Activated T-cell treated with anti-CD3 and anti-CD28 coated beads, Interleukin-2, amount 50 U/mL, for 24 hours (primary cell): Measurements from ENCODE around the gene ZMYND12.

Source experiments
- DNase-seq: peaks from one replicate; pipeline ENCODE4 v3.0.0-alpha.2; 2020
- H3K27ac Mint-ChIP-seq: 2 replicates; pipeline ENCODE4 v1.8.0; 2020; ENCODE audit warnings: mild to moderate bottlenecking, mixed read lengths
- H3K27me3 Mint-ChIP-seq: 2 replicates; pipeline ENCODE4 v1.8.0; 2020; ENCODE audit warnings: mixed read lengths
- H3K36me3 Mint-ChIP-seq: 2 replicates; pipeline ENCODE4 v1.8.0; 2020; ENCODE audit warnings: low read depth, mixed read lengths
- H3K4me1 Mint-ChIP-seq: 2 replicates; pipeline ENCODE4 v1.8.0; 2020; ENCODE audit warnings: low read depth, mixed read lengths
- H3K4me3 Mint-ChIP-seq: 2 replicates; pipeline ENCODE4 v1.8.0; 2020; ENCODE audit warnings: mild to moderate bottlenecking, moderate library complexity, mixed read lengths
- H3K9me3 Mint-ChIP-seq: 2 replicates; pipeline ENCODE4 v1.8.0; 2020; ENCODE audit warnings: mixed read lengths

The ZMYND12 gene

DNA sequence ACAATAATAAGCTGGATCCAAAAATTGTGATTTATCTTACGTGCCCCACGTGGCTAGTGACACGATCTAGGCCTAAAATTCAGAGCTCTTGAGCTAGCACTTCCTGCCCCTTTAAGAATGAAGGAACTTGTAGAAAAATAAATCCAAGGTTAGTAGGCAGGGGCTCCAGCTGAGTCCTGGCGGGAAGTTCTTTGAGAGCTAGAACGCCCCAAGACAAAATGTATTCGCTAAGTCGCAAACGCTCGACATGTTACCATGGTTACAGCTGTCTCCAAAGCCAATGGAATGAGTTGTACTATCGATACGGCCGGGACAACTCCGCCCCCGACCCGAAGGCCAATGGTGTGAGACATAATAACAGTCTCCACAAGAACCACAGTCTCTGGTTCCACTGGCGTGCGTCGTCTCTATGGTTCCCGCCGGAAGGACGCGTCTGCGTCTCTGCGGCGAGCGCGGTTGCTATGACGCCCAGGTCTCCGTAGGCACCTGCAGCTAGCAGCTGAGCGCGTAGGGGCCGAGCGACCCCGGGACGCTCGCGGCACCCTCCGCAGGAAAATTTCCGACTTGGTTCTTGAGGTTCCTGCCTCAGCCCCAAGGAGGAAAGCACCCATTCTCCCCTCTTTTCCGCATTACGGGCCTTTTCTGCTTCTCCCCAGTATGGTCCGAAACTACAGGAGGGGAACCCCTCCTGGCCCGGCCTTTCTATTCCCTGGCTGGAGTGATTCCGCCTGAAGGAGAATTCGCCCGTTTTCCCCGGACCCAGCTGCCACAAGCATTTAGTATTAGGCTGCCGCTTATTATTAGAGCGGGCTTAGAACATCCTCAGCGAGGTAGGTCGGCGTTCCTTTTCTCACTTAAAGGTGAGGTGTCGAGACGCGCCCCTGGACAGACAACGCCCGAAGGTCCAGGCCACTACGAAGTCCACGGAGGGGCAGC is 7.3 kb upstream of the ZMYND12 start, which contains the start of gene CCDC30:
Gene CCDC30, plus strand, starts transcription at position 459 of the 936 bp plus-strand sequence. CDS start 17,266 bp downstream, outside the sequence.
- Mint-ChIP-seq H3K36me3 (peaks cover 43% of the 10 kb centered on the region), H3K4me1 (peaks cover 46% of the 10 kb centered on the region), H3K9me3 (no peaks in the 10 kb centered on the region), H3K4me3 (peak within 1 kb of the TSS; percentile 84), H3K27ac (peak within 1 kb of the TSS; percentile 93), H3K27me3 (no peaks in the 10 kb centered on the region)
- DNase-seq: peak; percentile 92

DNA sequence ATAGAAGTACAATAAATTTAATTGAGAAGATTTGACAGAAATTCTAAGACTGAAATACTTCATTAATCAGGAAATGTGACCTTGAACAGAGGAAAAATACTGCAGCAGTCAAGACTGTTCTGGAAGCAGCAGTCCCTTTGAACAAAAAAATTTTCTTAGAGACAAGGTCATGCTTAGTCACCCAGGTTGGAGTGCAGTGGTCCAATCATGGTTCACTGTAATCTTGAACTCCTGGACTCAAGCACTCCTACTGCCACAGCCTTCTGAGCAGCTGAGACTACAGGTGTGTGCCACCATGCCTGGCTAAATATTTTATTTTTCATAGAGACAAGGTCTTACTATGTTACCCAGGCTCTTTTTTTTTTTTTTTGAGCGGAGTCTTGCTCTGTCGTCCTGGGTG is 5.4 kb upstream of the ZMYND12 start:
- no peaks in the 10 kb centered on the region for H3K27me3 Mint-ChIP-seq
- peak overlapping the region; percentile 56 for H3K27ac Mint-ChIP-seq
- H3K36me3 Mint-ChIP-seq: peaks cover 60% of the 10 kb centered on the region
- no peak overlapping the region for H3K4me3 Mint-ChIP-seq
- no peaks in the 10 kb centered on the region for H3K9me3 Mint-ChIP-seq
- peaks cover 57% of the 10 kb centered on the region for H3K4me1 Mint-ChIP-seq
- no peak for DNase-seq

DNA sequence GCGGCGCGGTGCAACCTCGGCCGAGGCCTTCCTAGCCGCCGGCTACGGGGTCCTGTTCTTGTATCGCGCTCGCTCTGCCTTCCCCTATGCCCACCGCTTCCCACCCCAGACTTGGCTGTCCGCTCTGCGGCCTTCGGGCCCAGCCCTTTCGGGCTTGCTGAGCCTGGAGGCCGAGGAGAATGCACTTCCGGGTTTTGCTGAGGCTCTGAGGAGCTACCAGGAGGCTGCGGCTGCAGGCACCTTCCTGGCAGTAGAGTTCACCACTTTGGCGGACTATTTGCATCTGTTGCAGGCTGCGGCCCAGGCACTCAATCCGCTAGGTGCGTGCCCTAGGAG is 900 bp upstream of the ZMYND12 start:
- Mint-ChIP-seq H3K9me3 (no peaks in the 10 kb centered on the region), H3K4me1 (peaks cover 48% of the 10 kb centered on the region), H3K27ac (peak overlapping the region; percentile 95), H3K4me3 (peak overlapping the region; percentile 81), H3K36me3 (peaks cover 53% of the 10 kb centered on the region), H3K27me3 (no peaks in the 10 kb centered on the region)
- no peak for DNase-seq

DNA sequence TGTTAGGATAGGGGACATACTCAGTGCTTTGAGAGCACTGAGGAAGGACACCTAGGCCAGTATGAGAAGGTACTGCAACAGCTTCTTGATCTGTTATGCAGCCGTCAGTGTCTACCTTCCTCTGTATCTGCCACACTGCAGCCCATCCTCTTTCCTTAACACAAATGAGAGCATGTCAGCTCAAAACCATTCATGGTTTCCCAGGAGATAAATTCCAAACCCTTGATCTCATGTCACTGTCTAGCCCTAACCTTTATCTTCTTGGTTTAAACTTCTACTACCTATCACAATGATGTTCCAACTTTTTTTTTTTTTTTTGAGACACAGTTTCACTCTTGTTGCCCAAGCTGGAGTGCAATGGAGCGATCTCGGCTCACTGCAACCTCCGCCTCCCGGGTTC is 1.4 kb downstream of the ZMYND12 start:
- Mint-ChIP-seq H3K9me3 (no peaks in the 10 kb centered on the region), H3K27me3 (no peaks in the 10 kb centered on the region), H3K4me1 (peaks cover 37% of the 10 kb centered on the region), H3K4me3 (no peak overlapping the region), H3K27ac (no peak overlapping the region), H3K36me3 (peaks cover 32% of the 10 kb centered on the region)
- no peak for DNase-seq

DNA sequence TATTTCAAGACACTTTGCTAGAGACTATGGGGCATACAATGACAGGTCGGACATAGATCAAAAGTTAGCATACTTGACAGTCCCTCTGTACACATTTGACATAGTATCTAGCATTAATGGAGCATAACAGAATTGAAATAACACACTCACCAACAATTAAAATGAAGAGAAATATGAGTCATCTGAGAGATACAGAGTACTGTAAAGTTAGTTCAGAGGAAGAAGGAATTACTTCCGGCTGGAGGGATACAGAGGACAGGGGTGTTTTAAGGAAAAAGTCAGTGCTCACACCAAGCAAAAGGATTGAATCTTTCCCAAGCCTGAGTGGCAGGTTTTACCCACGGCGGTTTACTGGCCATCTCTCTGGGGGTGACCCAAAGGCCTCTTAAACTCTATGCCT is 2.4 kb downstream of the ZMYND12 start:
- Mint-ChIP-seq H3K4me1 (peaks cover 31% of the 10 kb centered on the region), H3K4me3 (no peak overlapping the region), H3K27me3 (no peaks in the 10 kb centered on the region), H3K27ac (no peak overlapping the region), H3K36me3 (peaks cover 21% of the 10 kb centered on the region), H3K9me3 (no peaks in the 10 kb centered on the region)
- no peak for DNase-seq

DNA sequence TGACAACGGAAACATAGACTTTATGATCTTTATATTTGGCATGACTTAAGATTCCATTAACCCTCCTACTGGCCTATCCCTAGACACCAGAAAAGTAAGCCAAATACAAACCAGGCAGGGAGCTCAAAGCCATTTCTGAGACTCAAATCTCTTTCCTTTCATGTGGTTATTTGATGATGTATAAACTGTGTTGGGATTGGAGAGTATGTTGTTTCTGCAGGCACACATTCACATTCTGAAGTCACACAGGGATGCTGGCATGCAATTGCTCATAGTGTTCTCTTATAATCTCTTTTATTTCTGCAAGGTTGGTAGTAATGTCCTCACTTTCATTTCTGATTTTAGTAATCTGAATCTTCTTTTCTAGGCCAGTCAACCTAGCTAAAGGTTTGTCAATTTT is 5.8 kb downstream of the ZMYND12 start:
- no peak overlapping the region for H3K4me3 Mint-ChIP-seq
- H3K4me1 Mint-ChIP-seq: peaks cover 8% of the 10 kb centered on the region
- no peaks in the 10 kb centered on the region for H3K36me3 Mint-ChIP-seq
- H3K27ac Mint-ChIP-seq: no peak overlapping the region
- no peaks in the 10 kb centered on the region for H3K9me3 Mint-ChIP-seq
- DNase-seq: no peak
- no peaks in the 10 kb centered on the region for H3K27me3 Mint-ChIP-seq

DNA sequence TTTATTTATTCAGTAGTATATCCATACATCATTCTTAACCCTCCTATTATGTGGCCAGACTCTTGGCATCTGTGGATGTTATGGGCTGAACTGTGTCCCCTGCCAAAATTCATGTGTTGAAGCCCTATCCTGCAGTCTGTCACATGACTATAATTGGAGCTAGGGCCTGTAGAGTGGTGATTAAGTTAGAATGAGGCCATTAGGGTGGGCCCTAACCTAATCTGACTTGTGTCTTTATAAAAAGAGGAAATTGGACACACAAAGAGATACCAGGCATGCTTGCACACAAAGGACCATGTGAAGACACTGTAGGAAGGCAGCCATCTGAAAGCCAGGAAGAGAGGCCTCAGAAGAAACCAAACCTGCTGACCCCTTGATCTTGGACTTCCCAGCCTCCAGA is 6.6 kb downstream of the ZMYND12 start:
- no peak for DNase-seq
- H3K9me3 Mint-ChIP-seq: no peaks in the 10 kb centered on the region
- no peak overlapping the region for H3K4me3 Mint-ChIP-seq
- H3K27ac Mint-ChIP-seq: no peak overlapping the region
- H3K27me3 Mint-ChIP-seq: no peaks in the 10 kb centered on the region
- H3K36me3 Mint-ChIP-seq: no peaks in the 10 kb centered on the region
- peaks cover 6% of the 10 kb centered on the region for H3K4me1 Mint-ChIP-seq

DNA sequence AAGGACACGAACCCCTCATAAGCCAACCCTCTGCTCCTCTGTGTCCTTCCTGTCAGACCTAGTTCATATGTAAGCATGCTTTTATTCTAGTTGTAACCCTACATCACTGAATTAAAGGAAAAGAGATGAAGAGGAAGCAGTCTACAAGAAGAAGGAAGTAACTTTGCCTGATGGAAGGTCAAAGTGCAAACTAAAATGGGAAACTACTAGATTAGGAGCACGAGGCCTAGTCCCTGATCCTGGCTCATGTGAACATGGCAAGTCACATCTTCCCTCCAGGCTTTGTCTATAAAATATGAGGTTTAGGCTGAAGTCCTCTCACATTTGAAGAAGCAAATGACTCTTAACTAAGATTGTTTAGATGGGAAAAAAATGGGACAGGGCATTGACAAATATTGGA is 13.2 kb downstream of the ZMYND12 start:
- H3K4me3 Mint-ChIP-seq: no peak overlapping the region
- no peak for DNase-seq
- H3K27ac Mint-ChIP-seq: no peak overlapping the region
- H3K9me3 Mint-ChIP-seq: no peaks in the 10 kb centered on the region
- H3K36me3 Mint-ChIP-seq: no peaks in the 10 kb centered on the region
- H3K4me1 Mint-ChIP-seq: no peaks in the 10 kb centered on the region
- H3K27me3 Mint-ChIP-seq: no peaks in the 10 kb centered on the region

DNA sequence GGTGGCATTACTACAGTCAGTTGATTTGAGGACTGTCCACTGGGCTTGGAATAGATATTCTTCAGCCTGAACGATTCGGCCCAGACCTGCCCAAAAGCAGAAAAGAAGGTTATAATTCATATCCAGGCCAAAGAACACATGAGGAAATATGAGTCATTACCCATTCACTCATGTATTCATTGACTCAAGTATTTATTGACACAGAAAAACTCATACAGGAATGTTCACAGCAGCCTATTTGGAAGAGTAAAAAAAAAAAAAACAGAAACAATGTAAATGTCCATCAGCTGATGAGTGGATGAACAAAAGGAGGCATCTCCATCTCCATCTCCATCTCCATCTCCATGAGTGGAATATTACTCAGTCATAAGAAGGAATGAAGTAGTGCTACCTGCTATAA is 15.9 kb downstream of the ZMYND12 start:
- no peak for DNase-seq
- no peaks in the 10 kb centered on the region for H3K4me1 Mint-ChIP-seq
- H3K27ac Mint-ChIP-seq: no peak overlapping the region
- H3K27me3 Mint-ChIP-seq: no peaks in the 10 kb centered on the region
- H3K36me3 Mint-ChIP-seq: no peaks in the 10 kb centered on the region
- H3K9me3 Mint-ChIP-seq: no peaks in the 10 kb centered on the region
- H3K4me3 Mint-ChIP-seq: no peak overlapping the region

DNA sequence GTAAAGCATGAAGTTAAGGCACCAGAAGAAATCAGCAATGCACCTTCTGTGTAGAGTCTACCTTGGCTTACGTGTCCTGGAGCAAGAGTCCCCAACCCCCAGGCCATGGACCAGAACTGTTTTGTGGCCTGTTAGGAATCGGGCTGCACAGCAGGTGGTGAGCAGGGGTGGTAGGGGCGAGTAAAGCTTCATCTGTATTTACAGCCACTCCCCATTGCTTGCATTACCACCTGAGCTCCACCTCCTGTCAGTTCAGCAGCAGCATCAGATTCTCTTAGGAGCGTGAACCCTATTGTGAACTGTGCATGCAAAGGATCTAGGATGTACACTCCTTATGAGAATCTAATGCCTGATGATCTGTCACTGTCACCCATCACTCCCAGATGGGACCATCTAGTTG is 21.5 kb downstream of the ZMYND12 start:
- no peak for DNase-seq
- H3K4me1 Mint-ChIP-seq: no peaks in the 10 kb centered on the region
- H3K27me3 Mint-ChIP-seq: no peaks in the 10 kb centered on the region
- no peaks in the 10 kb centered on the region for H3K9me3 Mint-ChIP-seq
- H3K4me3 Mint-ChIP-seq: no peak overlapping the region
- no peak overlapping the region for H3K27ac Mint-ChIP-seq
- H3K36me3 Mint-ChIP-seq: no peaks in the 10 kb centered on the region

DNA sequence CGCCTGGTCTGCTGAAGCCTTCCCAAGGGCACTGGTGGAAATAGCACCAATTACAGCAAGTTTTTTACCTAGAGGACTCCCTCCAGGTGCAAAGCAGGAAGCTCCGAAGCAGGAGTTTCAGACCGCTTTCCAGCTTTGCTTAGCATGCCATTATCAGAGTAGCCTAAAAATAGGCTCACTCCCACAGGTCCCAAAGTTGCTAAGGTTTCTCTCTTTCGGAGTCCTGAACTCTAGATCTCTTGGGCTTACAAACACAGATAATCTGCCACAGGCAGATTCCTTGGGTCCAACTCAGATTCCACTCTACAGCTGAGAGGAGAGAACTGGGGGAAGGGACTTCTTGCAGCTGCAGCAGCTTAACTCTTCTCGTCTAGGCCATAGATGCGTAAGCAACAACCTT is 22.5 kb downstream of the ZMYND12 start:
- no peak for DNase-seq
- H3K27ac Mint-ChIP-seq: no peak overlapping the region
- no peak overlapping the region for H3K4me3 Mint-ChIP-seq
- H3K27me3 Mint-ChIP-seq: no peaks in the 10 kb centered on the region
- no peaks in the 10 kb centered on the region for H3K36me3 Mint-ChIP-seq
- H3K4me1 Mint-ChIP-seq: no peaks in the 10 kb centered on the region
- no peaks in the 10 kb centered on the region for H3K9me3 Mint-ChIP-seq

DNA sequence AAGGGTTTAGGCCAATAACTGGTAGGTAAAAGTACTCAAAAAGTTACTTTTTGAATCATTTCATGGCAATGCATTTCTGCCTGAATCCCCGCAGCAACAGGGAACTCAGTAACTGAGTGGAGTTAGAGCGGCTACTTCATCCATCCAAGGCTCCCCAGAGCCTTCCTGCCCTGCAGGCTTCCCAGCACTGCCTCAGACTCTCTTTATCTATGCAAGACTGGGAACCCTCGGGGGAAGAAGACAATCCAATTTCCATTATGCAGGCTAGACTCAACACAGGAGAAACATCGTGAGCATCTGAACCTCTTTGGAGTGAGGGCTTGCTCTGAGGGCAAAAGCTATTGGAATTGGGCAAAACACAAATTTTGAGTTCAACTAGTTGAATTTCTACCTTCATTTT is 23.1 kb downstream of the ZMYND12 start:
- no peak overlapping the region for H3K4me3 Mint-ChIP-seq
- H3K27me3 Mint-ChIP-seq: no peaks in the 10 kb centered on the region
- no peaks in the 10 kb centered on the region for H3K36me3 Mint-ChIP-seq
- H3K4me1 Mint-ChIP-seq: no peaks in the 10 kb centered on the region
- H3K9me3 Mint-ChIP-seq: no peaks in the 10 kb centered on the region
- H3K27ac Mint-ChIP-seq: no peak overlapping the region
- DNase-seq: no peak

DNA sequence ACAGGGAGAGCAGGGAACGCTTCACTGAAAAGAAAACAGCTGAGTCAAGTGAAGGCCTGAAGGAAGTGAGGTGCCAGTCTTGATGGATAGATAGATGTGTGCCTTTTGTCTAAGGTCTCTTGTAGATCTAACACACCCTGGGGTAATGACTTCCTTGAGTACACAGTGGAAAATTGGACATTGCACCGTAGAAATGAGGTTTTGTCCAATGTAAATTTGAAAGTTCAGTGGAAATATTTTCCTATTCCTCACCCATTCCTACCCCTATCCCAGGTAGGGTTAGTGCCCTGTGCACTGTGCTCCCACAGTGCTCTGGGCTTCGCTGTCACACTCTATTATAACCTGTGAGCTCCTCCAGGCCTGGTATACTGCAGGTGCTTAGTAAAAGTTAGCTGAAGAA is 24.3 kb downstream of the ZMYND12 start:
- H3K4me1 Mint-ChIP-seq: no peaks in the 10 kb centered on the region

DNA sequence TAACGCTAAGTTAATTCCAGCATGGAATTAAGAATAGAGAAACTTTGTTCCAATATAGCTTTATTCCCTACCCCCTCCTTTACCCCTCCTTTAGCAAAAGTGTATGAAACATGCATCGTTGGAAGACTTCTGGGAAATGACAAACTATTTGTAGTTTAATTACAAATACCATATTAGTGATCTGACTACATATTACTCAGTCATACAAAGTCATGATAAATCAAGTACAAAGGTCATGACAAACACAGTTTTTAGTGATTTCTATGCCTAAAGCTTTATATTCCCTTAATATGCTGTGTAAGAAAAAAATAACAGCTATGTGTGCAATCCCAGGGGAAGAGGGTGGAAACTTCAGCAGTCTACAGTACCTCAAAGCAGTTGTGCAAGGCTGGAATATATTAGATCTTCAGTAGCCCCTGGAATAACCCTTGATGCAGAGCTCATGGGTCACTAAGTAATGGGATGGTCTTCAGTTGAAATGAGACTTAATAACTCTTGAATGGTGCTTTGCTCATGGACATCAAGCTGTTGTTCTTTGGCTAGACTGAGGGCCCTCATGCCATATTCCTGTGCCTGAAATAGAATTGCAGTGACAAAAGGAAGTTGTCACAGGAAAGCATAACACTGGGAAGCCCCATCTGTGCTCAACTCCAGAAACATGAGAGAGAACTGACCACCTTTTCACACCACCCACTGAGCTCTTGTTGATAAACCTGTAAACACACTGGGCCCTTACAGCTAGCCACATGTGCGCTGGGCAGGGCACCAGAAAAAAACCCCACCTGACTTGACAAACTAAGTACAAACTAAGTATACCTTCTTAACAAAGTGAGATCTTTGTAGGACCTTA is 25.3 kb downstream of the ZMYND12 start:
- Mint-ChIP-seq H3K36me3 (no peaks in the 10 kb centered on the region), H3K4me3 (no peak overlapping the region), H3K9me3 (no peaks in the 10 kb centered on the region), H3K27me3 (no peaks in the 10 kb centered on the region), H3K4me1 (no peaks in the 10 kb centered on the region), H3K27ac (no peak overlapping the region)
- no peak for DNase-seq

More for the DNA sequence above, 24.3 kb downstream of the ZMYND12 start:
- no peak for DNase-seq
- Mint-ChIP-seq H3K4me3 (no peak overlapping the region), H3K36me3 (no peaks in the 10 kb centered on the region), H3K9me3 (no peaks in the 10 kb centered on the region), H3K27ac (no peak overlapping the region), H3K27me3 (no peaks in the 10 kb centered on the region)

DNA sequence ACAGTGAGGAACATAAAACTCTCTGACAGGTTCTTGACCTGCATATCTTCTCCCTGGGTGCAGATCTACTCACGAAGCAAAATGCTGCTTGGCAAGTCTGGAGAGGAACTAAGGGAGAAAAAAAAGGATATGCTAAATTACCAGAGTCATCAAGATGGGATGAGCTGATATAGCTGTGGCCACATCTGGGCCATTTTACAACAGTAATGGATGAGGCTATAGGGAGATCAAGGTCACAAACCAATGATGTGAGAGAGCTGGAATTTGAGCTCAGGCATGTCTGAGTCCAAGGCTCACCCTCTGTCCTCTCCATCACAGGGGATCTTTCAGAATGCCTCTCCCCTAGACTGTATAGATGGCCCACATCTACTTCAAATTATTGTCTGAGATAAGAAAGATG is 26.2 kb downstream of the ZMYND12 start:
- H3K27me3 Mint-ChIP-seq: no peaks in the 10 kb centered on the region
- H3K36me3 Mint-ChIP-seq: no peaks in the 10 kb centered on the region
- no peak overlapping the region for H3K4me3 Mint-ChIP-seq
- H3K4me1 Mint-ChIP-seq: no peaks in the 10 kb centered on the region
- H3K9me3 Mint-ChIP-seq: no peaks in the 10 kb centered on the region
- no peak overlapping the region for H3K27ac Mint-ChIP-seq
- DNase-seq: no peak
